HG02973 (cell line): ENCODE results near the gene SLC9C1.
A peak's percentile ranks its signal among the peaks of the same experiment; 100 is the strongest.

Experiments
- ATAC-seq: cut with Tn5 transposase; IDR thresholded peaks from one replicate; pipeline ENCODE4 v1.9.1; 2021; ENCODE audit warnings: moderate library complexity; ENCODE audit not compliant: unreplicated experiment

Gene SLC9C1

DNA sequence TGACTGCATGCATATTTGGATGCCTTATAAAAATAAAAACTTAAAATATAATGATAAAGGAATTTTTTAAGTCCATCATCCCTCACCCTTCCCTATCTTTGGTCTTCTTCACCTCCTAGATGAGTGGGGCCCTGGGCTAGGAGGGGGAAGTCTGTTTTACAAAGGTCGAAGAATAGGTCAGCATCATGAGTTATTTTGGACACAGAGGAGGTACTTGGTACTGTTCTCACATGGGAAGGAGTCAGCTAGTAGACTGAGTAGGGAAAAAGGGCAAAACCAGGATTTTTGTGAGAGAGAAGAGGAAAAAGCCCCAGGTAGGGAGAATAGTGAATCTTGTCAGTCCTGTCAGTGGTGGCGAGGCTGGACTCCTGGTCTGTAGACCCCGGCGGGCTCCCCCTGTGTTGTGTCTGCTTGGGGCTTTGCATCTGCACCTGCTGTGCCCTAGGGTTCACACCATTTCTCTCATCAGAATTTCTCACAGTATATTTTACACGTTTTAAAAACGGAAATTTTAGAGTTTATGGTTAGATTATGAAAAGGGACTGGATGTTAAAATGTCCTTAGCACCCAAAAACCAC, 178.1 kb downstream of the SLC9C1 start:
- ATAC-seq, result no peak

DNA sequence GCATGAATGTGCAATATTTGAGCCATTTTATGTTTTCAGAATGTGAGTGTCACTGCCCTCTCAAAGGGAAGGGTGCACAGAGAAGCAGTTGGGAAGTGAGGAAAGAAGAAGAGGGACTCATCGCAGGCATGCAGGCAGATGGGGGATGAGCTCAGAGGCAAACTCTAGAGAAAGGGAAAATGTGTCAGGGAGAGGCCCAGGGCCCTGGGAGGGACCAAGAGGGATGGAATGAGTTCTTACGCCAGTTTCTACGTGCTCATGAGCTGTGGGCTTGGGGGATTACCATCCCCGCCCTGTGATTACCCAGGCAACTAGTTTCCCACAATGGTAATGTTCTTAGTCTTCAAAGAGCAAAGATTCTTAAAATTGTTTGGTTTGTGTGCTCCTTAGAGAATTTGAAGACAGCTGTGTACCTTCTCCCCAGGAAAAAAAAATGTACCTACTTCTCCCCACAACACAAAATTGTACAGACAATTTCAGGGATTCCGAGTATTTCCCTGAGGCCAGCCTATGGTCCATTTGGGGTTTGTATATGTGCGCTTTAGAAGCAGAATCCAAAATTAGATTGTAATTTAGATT, 178.8 kb downstream of the SLC9C1 start:
- peak; percentile 43 for ATAC-seq

DNA sequence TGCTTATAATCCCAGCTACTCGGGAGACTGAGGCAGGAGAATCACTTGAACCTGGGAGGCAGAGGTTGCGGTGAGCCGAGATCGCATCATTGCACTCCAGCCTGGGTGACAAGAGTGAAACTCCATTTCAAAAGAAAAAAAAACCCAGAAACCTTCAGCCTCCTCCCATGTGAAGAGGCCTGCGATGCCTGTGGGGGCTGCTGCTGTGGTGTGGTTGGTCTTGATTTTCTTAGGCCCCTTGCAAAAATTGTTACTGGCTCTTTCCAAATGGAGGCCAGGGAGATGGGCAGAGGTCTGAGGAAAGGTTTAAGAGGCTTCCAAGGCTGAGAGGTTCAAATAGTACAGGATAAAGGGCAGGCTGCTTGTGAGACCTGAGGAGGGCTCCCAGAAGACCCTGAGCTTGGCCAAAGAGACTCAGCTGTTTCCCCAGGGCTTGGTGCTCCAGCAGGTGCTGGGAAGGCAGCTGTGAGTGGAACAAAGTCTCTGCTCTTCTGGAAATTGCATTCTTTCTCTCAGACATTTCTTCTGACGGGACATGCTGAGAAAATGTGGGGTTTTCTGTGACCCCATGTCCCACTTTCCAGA, 179.3 kb downstream of the SLC9C1 start:
- peak; percentile 24 for ATAC-seq

- peak; percentile 50 for ATAC-seq
Observed at GRCh38 chr3:112111785-112112402, 182.1 kb downstream of the SLC9C1 start.

DNA sequence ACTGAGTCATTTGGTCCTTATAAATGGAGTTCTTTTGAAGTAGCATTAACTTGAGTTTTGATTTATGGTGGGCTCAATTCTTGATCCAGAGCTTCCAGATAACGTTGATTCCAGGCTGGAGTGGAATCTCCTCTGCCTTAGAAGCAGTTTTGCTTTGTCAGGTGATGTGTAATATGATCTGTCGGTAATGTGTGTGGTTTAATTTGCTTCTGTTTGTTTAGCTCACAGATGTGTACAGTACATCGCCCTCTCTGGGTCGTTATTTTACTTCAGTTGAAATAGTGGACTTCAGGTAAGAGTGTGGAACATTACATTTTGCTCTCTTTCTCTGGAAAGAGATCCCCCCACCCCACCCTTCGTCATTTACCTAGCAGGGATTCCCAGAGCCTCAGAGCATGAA, 184.7 kb downstream of the SLC9C1 start:
- ATAC-seq, result no peak

- ATAC-seq, result no peak
Observed at GRCh38 chr3:112104774-112105173, 189.2 kb downstream of the SLC9C1 start.

DNA sequence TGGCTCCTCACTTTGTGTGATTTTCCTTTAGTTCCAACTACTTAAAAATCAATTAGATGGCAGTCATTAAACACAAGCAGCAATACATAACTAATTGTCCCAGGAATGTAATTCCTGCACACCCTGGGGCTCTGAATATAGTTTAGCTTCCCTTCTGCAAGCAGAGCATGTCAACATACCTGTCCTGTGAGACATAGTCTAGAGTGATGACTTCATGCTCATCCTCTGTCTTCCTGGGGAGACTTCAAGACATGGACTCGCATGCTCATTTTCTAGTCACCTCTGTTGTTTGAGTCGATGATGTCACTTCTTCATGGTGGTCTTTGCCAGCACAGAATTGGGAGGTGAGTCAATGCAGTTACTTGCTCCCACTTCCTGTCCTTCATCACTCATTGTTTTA, 192.1 kb downstream of the SLC9C1 start:
- ATAC-seq, result no peak

- no peak for ATAC-seq
Observed at GRCh38 chr3:112097378-112097777, 196.6 kb downstream of the SLC9C1 start.

- ATAC-seq, result no peak
Observed at GRCh38 chr3:112096176-112096575, 197.8 kb downstream of the SLC9C1 start.

GRCh38 chr3:112095731-112096130, 198.3 kb downstream of the SLC9C1 start:
- no peak for ATAC-seq

DNA sequence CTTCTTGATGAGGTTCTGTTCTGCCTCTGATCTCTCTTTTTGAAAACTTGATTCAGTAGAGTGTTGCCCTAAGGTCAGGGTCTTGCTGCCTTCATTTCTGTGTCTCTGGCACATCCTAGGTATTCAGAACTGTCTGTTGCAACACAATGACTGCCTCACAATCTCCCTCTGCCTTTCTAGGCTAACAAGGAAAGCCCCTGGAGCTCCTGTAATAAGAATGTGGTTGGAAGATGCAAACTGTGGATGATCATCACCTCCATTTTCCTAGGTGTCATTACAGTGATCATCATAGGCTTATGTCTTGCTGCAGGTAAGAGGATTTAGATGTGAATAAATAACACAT, 200.9 kb downstream of the SLC9C1 start:
- ATAC-seq, result no peak

GRCh38 chr3:112092496-112093179, 201.4 kb downstream of the SLC9C1 start:
- ATAC-seq, result no peak

- no peak for ATAC-seq
Observed at GRCh38 chr3:112090887-112091586, 203.0 kb downstream of the SLC9C1 start.
